ENCODE data around the gene TNPO2.
"Not testable (repeated sequence)": the region's sequence is repeated elsewhere in the genome, so short reads cannot be mapped to it uniquely, and the experiment has no call there.

TNPO2 gene

GRCh38 chr19:12703046-12703445 lies 20.7 kb downstream of the TNPO2 start:
- DNase-seq: peak; percentile 55

DNA sequence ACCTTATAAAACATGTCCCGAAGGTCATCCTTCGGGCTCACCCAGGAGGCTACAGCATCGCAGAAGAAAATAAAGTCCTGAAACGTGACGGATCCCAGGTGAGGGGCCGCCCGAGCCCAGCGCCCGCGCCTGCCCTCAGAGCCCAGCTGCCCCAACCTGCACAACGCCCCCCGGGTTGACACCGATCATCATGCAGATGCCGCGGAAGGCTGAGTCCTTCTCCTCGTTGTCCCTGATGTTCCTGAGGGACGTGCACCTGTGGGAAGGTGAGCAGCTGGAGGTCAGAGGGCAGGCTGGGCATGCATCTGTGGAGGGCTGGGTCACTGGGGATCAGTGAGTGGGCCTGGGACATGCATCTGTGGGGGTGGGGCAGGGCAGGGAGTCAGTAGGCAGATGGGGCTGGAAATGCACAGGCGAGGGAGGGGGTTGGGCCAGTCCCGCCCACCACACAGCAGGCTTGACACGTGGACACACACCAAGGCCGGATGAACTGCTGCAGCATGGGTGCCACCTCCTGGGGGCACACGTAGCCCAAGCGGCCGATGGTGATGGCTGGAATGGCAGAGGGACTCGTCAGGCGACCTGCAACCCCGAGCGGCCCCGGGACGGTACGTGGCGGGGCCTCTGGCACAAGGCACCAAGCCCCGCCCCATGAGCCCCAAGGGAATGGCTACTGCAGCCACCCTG lies 22.0 kb downstream of the TNPO2 start:
- no peak for DNase-seq

DNA sequence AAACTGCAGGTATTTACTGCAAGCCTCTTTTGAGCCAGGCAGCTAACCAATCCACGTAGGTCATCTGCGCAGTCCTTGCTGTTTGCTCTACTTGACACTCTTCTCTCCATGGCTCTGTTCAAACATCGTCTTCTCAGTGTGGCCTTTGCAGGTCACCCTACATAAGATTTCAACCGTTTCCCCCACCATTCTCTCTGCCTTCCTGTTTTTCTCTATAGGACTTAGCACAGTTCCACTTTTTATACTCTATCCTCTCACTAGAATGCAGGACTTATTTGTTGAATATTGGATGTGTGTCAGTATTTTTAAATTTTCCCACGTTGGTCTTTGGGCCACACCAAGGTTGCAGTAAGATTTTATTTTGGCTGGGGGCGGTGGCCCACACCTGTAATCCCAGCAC lies 25.6 kb downstream of the TNPO2 start:
- no peak for DNase-seq

GRCh38 chr19:12697425-12697824 lies 26.3 kb downstream of the TNPO2 start:
- DNase-seq: not testable (repeated sequence)

GRCh38 chr19:12696366-12697335 lies 27.1 kb downstream of the TNPO2 start, which contains the start of gene FBXW9:
TSS of gene FBXW9 (minus strand) at chr19:12696631. CDS start at chr19:12696581, 50 bp downstream.
- DNase-seq: peak; percentile 89

- no peak for DNase-seq
These were observed 27.8 kb downstream of the TNPO2 start for GRCh38 chr19:12695997-12696365.

GRCh38 chr19:12695514-12695913 lies 28.2 kb downstream of the TNPO2 start:
- DNase-seq: no peak

DNA sequence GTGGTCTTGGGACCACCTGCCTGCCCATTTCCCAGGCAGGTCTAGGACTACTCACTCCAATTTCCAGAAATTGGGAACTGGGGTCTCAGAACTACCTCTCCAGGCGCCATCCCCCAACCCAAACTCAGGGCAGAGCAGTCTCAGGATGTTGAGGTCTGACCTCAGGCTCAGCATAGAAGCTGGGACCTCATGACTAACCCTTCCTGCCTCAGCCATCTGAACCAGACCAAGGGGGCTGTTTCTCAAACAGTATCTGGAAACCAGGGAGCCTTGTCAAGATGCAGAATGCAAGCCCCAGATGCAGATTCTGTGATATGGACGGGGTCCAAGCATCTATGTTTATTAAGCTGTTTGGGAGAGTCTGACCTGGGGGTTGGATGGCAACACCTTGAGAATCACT lies 28.6 kb downstream of the TNPO2 start:
- DNase-seq: no peak

DNA sequence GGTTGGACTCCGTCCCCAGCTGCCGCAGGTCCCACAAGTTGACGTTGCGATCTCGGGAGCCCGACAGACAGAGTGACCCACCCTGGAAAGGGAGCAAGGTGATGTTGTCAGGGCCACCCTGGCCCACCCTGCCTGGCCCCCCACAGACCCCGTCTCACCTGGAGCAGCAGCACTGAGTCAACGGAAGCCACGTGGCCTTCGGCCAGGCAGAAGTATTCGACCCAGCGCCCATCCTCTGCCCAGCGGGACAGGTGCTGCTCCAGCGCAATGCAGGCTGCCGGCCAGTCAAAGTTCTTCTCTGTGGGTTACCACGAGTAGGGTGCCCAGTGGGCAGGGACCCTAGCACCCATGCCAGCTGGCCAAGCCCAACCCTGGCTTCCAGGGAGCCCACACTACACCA lies 29.1 kb downstream of the TNPO2 start:
- DNase-seq: no peak

GRCh38 chr19:12692960-12693359 lies 30.8 kb downstream of the TNPO2 start:
- no peak for DNase-seq

- DNase-seq: no peak
These were observed 34.0 kb downstream of the TNPO2 start for GRCh38 chr19:12689581-12690216.

- no peak for DNase-seq
These were observed 34.7 kb downstream of the TNPO2 start for GRCh38 chr19:12689012-12689411.

DNA sequence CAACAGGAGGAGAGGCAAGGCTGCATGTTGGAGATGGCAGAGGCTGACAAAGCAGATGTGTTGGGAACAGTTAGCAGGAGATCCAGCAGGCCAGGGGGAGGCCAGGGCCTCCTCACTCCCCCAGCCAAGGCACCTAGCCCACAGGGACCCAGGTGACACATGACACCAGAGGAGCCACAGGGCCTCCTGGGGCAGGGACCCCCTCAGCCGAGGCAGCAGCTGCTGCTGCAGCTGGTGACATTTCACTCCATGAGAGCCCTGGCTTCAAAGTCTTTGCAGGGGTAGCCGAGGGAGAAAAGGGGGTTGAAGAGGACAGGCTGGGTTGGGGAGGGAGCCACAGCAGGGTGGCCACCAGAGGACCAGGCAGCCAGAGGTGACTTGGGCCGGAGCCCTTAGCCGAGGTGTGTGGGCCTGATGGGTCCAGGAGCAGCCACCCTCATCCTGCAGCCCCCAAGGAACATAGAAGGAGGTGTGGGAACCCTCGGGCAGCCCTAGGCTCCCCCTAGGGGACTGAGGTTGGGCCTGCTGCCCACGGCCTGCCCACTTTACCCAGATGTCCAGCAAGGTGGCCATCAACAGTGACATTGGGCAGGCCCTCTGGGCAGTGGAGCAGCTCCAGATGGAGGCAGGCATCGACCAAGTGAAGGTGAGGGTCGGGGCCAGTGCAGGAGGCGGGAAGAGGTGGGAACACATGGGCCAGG lies 36.1 kb downstream of the TNPO2 start, which contains the start of gene GNG14:
GNG14 (plus strand) TSS at position 503 of the 701 bp plus-strand sequence; CDS start at position 554, 51 bp downstream.
- DNase-seq: no peak

GRCh38 chr19:12685831-12686230 lies 37.9 kb downstream of the TNPO2 start:
- DNase-seq: no peak

DNA sequence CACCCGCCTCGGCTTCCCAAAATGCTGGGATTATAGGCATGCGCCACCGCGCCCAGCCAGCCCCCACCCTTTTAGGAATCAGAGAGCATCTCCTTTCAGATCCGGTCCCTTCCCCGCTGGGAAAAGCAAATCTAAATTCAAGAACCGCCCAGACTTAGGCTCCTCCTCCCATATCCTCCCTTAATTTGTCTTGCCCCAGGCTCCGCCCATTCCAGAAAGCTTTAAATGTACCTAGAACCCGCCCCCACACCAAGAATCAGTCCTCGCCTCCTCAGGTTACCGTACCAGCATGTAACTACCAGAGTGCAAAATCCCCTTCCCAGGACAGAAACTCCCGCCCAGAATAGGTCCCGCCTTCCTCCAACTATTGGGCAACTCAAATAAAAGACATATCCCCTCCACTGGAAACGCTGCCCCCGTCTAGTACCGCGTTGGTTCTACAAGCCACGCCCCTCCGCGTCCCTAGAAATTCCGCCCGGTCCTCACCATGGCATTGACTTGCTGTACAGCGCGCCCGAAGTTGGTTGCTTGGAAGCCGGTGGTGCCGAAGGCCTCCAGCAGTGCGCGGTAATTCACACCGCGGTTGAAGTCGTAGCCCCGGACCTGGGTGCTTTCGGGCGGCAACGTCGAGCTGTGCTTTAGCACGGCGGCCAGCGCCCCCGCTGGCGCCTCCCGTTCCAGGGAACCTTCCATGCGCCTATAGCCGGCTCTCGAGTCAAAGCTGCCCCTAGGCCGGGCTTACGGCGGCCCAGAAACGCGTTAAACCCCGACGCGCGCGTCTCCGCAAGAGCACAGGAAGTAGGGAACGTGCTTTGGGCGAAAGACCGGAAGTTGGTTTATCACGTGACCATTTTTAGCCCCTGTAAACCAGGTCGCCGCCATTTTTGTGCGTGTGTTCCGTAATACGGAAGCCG lies 42.4 kb downstream of the TNPO2 start, which contains the start of gene DHPS:
DHPS (minus strand) TSS at position 807 of the 914 bp plus-strand sequence; CDS start at position 693, 114 bp downstream.
- DNase-seq: peak; percentile 97

GRCh38 chr19:12680034-12680433 lies 43.7 kb downstream of the TNPO2 start:
- no peak for DNase-seq

DNA sequence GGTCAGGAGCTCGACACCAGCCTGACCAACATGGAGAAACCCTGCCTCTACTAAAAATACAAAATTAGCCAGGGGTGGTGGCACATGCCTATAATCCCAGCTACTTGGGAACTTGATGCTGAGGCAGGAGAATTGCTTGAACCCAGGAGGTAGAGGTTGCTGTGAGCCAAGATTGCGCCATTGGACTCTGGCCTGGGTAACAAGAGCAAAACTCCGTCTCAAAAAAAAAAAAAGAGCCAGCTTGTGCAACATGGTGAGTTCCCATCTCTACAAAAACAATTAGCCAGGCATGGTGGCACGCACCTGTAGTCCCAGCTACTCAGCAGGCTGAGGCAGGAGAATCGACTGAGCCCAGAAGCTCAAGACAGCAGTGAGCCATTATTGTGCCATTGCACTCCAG lies 45.7 kb downstream of the TNPO2 start:
- DNase-seq: not testable (repeated sequence)

- no peak for DNase-seq
These were observed 46.8 kb downstream of the TNPO2 start for GRCh38 chr19:12676928-12677327.

- peak; percentile 56 for DNase-seq
These were observed 47.3 kb downstream of the TNPO2 start for GRCh38 chr19:12676384-12676792.

DNA sequence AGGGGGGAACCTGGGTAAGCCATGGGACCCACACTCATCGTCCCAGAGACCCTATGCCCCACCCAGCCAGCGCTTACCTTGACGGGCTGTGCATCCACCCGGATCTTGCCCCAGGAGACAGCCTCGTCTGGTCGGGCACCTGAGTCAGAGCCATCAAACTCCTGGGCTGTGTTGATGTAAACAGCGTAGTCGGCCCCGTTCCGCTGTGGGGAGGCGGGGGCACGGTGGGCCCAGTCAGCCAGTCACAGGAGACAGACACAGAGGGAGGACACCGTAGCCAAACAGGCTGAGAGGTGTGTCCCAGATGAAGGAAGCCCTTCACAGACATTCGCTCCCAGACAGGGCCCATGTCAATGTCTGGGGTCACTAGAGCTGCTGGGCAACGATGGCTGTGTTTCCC lies 47.8 kb downstream of the TNPO2 start:
- DNase-seq: no peak

- no peak for DNase-seq
These were observed 48.3 kb downstream of the TNPO2 start for GRCh38 chr19:12675399-12675798.

All from NCI-H1105 treated with DMSO at 0.1 percent for 48 hours (cell line).